Measurements from ENCODE around the gene LDLRAD4.

Gene LDLRAD4

GRCh38 chr18:13268158-13269012, 49.8 kb downstream of the LDLRAD4 start:
- no peak for FAIRE-seq

- FAIRE-seq, result no peak
Measured at GRCh38 chr18:13269013-13269280, 50.4 kb downstream of the LDLRAD4 start.

- FAIRE-seq, result no peak
Measured at GRCh38 chr18:13269521-13270011, 51.0 kb downstream of the LDLRAD4 start.

- no peak for FAIRE-seq
Measured at GRCh38 chr18:13270279-13270855, 51.8 kb downstream of the LDLRAD4 start.

- FAIRE-seq, result no peak
Measured at GRCh38 chr18:13271302-13271911, 52.8 kb downstream of the LDLRAD4 start.

- FAIRE-seq, result no peak
Measured at GRCh38 chr18:13272416-13272815, 53.9 kb downstream of the LDLRAD4 start.

GRCh38 chr18:13273800-13274199, 55.2 kb downstream of the LDLRAD4 start:
- no peak for FAIRE-seq

GRCh38 chr18:13275075-13275474, 56.5 kb downstream of the LDLRAD4 start:
- no peak for FAIRE-seq

- no peak for FAIRE-seq
Measured at GRCh38 chr18:13276530-13277520, 58.3 kb downstream of the LDLRAD4 start.

- FAIRE-seq, result no peak
Measured at GRCh38 chr18:13278062-13278630, 59.6 kb downstream of the LDLRAD4 start.

GRCh38 chr18:13279181-13280069, 60.9 kb downstream of the LDLRAD4 start:
- FAIRE-seq, result no peak

- no peak for FAIRE-seq
Measured at GRCh38 chr18:13280070-13280795, 61.7 kb downstream of the LDLRAD4 start.

- FAIRE-seq, result no peak
Measured at GRCh38 chr18:13281406-13281805, 62.8 kb downstream of the LDLRAD4 start.

- FAIRE-seq, result no peak
Measured at GRCh38 chr18:13283746-13284145, 65.2 kb downstream of the LDLRAD4 start.

GRCh38 chr18:13284330-13285027, 65.9 kb downstream of the LDLRAD4 start:
- no peak for FAIRE-seq

- FAIRE-seq, result no peak
Measured at GRCh38 chr18:13285874-13286273, 67.3 kb downstream of the LDLRAD4 start.

GRCh38 chr18:13286456-13287125, 68.0 kb downstream of the LDLRAD4 start:
- no peak for FAIRE-seq

- no peak for FAIRE-seq
Measured at GRCh38 chr18:13287372-13287771, 68.8 kb downstream of the LDLRAD4 start.

GRCh38 chr18:13288509-13289133, 70.1 kb downstream of the LDLRAD4 start:
- no peak for FAIRE-seq

All from endometrium (tissue), 2 donors.